Osteoblast (primary cell): Measurements from ENCODE around the gene SH3GL2. TPM values are rescaled to one million over a fixed set of nuclear protein-coding genes. Genes with fewer than 3 reads are reported as not detected.

Experiments
- DNase-seq: peaks from one replicate; pipeline ENCODE4 v3.0.0; 2011; ENCODE audit warnings: low spot score, mixed read lengths; ENCODE audit not compliant: insufficient read length; ENCODE audit errors: missing footprints
- H2AFZ ChIP-seq: 2 replicates; pipeline ENCODE4 v1.6.0; 2011; ENCODE audit warnings: mild to moderate bottlenecking, low read length
- H3K27ac ChIP-seq: 2 replicates; pipeline ENCODE4 v1.5.1; 2011; ENCODE audit warnings: mild to moderate bottlenecking, low read depth, low read length, moderate library complexity
- H3K27me3 ChIP-seq: 2 replicates; pipeline ENCODE4 v1.6.0; 2012; ENCODE audit warnings: mild to moderate bottlenecking, control low read depth, inconsistent platforms, low read length, moderate library complexity; ENCODE audit not compliant: insufficient read depth
- H3K36me3 ChIP-seq: 2 replicates; pipeline ENCODE4 v1.5.1; 2011; ENCODE audit warnings: mild to moderate bottlenecking, low read length, control low read depth, moderate library complexity; ENCODE audit not compliant: insufficient read depth
- H3K4me1 ChIP-seq: 2 replicates; pipeline ENCODE4 v1.5.1; 2011; ENCODE audit warnings: mild to moderate bottlenecking, low read length, control low read depth, moderate library complexity; ENCODE audit not compliant: insufficient read depth
- H3K4me2 ChIP-seq: 2 replicates; pipeline ENCODE4 v1.6.0; 2011; ENCODE audit warnings: mild to moderate bottlenecking, low read length; ENCODE audit not compliant: insufficient read depth
- H3K4me3 ChIP-seq: fragments of 200-600 bp; sonication (generic); 3 replicates; pipeline ENCODE4 v1.5.1; 2012; ENCODE audit warnings: mild to moderate bottlenecking, low read length, inconsistent platforms; ENCODE audit not compliant: insufficient read depth
- H3K79me2 ChIP-seq: 2 replicates; pipeline ENCODE4 v1.6.0; 2012; ENCODE audit warnings: mild to moderate bottlenecking, low read length, control low read depth, inconsistent platforms; ENCODE audit not compliant: insufficient read depth
- H3K9me3 ChIP-seq: 2 replicates; pipeline ENCODE4 v1.5.1; 2011; ENCODE audit warnings: low read depth, low read length, control low read depth
- H4K20me1 ChIP-seq: 2 replicates; pipeline ENCODE4 v1.6.0; 2012; ENCODE audit warnings: mild to moderate bottlenecking, low read length, control low read depth; ENCODE audit not compliant: insufficient read depth
- total RNA-seq: library from RNA; depleted of rRNA; stranded (reverse); fragments of >200 nt; gene quantifications from 2 replicates; pipeline ENCODE4 v1.2.3, GENCODE V29; 2012
- TF ChIP-seq, protein P1 (sequence below): IDR thresholded peaks from 2 replicates; pipeline ENCODE4 v1.5.1; 2011; ENCODE audit warnings: mild to moderate bottlenecking, low read depth, low read length, moderate library complexity; ENCODE audit errors: extremely low read depth

The SH3GL2 gene
- total RNA-seq, 1 donor: under 0.01 TPM

- Histone ChIP-seq H3K4me2 (no peak overlapping the region), H3K27me3 (no peaks in the 10 kb centered on the region), H3K4me1 (no peaks in the 10 kb centered on the region), H2AFZ (no peak overlapping the region), H3K9me3 (no peaks in the 10 kb centered on the region), H3K79me2 (no peaks in the 10 kb centered on the region), H4K20me1 (no peaks in the 10 kb centered on the region), H3K27ac (no peak overlapping the region), H3K36me3 (no peaks in the 10 kb centered on the region), H3K4me3 (no peak overlapping the region)
- TF ChIP-seq, protein P1, sequence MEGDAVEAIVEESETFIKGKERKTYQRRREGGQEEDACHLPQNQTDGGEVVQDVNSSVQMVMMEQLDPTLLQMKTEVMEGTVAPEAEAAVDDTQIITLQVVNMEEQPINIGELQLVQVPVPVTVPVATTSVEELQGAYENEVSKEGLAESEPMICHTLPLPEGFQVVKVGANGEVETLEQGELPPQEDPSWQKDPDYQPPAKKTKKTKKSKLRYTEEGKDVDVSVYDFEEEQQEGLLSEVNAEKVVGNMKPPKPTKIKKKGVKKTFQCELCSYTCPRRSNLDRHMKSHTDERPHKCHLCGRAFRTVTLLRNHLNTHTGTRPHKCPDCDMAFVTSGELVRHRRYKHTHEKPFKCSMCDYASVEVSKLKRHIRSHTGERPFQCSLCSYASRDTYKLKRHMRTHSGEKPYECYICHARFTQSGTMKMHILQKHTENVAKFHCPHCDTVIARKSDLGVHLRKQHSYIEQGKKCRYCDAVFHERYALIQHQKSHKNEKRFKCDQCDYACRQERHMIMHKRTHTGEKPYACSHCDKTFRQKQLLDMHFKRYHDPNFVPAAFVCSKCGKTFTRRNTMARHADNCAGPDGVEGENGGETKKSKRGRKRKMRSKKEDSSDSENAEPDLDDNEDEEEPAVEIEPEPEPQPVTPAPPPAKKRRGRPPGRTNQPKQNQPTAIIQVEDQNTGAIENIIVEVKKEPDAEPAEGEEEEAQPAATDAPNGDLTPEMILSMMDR: no peak
- no peak for DNase-seq
Measured at GRCh38 chr9:17730899-17731298, 152.0 kb downstream of the SH3GL2 start.

DNA sequence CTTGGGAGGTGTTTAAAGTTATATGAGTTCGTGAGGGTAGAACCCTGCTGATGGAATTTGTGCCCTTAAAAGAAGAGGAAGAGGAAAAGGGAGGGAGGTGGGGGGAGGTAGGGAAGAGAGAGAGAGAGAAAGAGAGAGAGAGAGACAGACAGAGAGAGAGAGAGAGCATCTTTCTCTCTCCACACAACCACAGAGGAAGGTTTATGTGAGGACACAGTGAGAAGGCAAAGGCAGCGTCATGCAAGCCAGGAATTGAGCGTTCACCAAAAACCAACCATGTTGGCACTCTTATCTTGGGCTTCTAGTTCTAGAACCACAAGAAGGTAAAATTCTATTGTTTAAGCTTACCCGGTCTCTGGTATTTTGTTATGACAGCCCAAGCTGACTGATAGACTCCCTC, 152.4 kb downstream of the SH3GL2 start:
- H3K4me3 ChIP-seq: no peak overlapping the region
- TF ChIP-seq, protein P1: no peak
- no peaks in the 10 kb centered on the region for H3K9me3 ChIP-seq
- no peak overlapping the region for H2AFZ ChIP-seq
- H3K79me2 ChIP-seq: no peaks in the 10 kb centered on the region
- DNase-seq: no peak
- H4K20me1 ChIP-seq: no peaks in the 10 kb centered on the region
- H3K27me3 ChIP-seq: no peaks in the 10 kb centered on the region
- H3K36me3 ChIP-seq: no peaks in the 10 kb centered on the region
- no peak overlapping the region for H3K27ac ChIP-seq
- no peaks in the 10 kb centered on the region for H3K4me1 ChIP-seq
- no peak overlapping the region for H3K4me2 ChIP-seq

- TF ChIP-seq, protein P1: no peak
- no peak for DNase-seq
- H3K79me2 ChIP-seq: no peaks in the 10 kb centered on the region
- no peak overlapping the region for H3K27ac ChIP-seq
- H3K4me3 ChIP-seq: no peak overlapping the region
- H4K20me1 ChIP-seq: no peaks in the 10 kb centered on the region
- no peak overlapping the region for H3K4me2 ChIP-seq
- H3K36me3 ChIP-seq: no peaks in the 10 kb centered on the region
- H3K9me3 ChIP-seq: no peaks in the 10 kb centered on the region
- H3K4me1 ChIP-seq: no peaks in the 10 kb centered on the region
- no peaks in the 10 kb centered on the region for H3K27me3 ChIP-seq
- no peak overlapping the region for H2AFZ ChIP-seq
Measured at GRCh38 chr9:17734674-17735073, 155.8 kb downstream of the SH3GL2 start.

- TF ChIP-seq, protein P1: no peak
- no peak for DNase-seq
- no peak overlapping the region for H3K27ac ChIP-seq
- H3K27me3 ChIP-seq: no peaks in the 10 kb centered on the region
- H3K79me2 ChIP-seq: no peaks in the 10 kb centered on the region
- no peak overlapping the region for H3K4me3 ChIP-seq
- H3K36me3 ChIP-seq: no peaks in the 10 kb centered on the region
- H2AFZ ChIP-seq: no peak overlapping the region
- no peaks in the 10 kb centered on the region for H3K9me3 ChIP-seq
- no peaks in the 10 kb centered on the region for H4K20me1 ChIP-seq
- no peak overlapping the region for H3K4me2 ChIP-seq
- H3K4me1 ChIP-seq: no peaks in the 10 kb centered on the region
Measured at GRCh38 chr9:17735859-17736258, 157.0 kb downstream of the SH3GL2 start.
